ENCODE data around the gene NEAT1.

GRCh38 chr11:65376138-65376713 lies 46.4 kb upstream of the NEAT1 start:
- TF ChIP-seq CTCF (IDR thresholded peaks at IDR 0.05) (no peak), POLR2A (IDR thresholded peaks at IDR 0.05) (no peak)

Measured in esophagus squamous epithelium (tissue), 4 donors.